Adrenal gland (tissue), 12 donors: ENCODE measurements around the gene EML6. TPM values are rescaled to one million over a fixed set of nuclear protein-coding genes. Genes with fewer than 3 reads are reported as not detected.

Source experiments
- DNase-seq, 7 donors: peaks; one replicate each; pipeline ENCODE4 v3.0.0-alpha.2; 2019 to 2020
- H3K27ac ChIP-seq, 5 donors: fragments of 200-600 bp; sonication (generic) in 4 of 5; 1 replicate in 3 of 5; 2 replicates in 2 of 5; pipeline versions ENCODE4 v1.5.1 to v1.8.0; 2016 to 2020; ENCODE audit warnings: mild to moderate bottlenecking in 1 of 5
- H3K27me3 ChIP-seq: fragments of 200-600 bp; 2 replicates; pipeline ENCODE4 v1.8.0; 2021
- H3K36me3 ChIP-seq, 2 donors: fragments of 200-600 bp; replicated peaks in 1 of 2; 1 replicate in 1 of 2; 2 replicates in 1 of 2; pipeline versions ENCODE4 v1.5.1 to v1.8.0; 2018 to 2022
- H3K4me1 ChIP-seq, 2 donors: fragments of 200-600 bp; replicated peaks in 1 of 2; 1 replicate in 1 of 2; 2 replicates in 1 of 2; pipeline versions ENCODE4 v1.5.1 to v1.8.0; 2018 to 2021
- H3K4me3 ChIP-seq, 4 donors: fragments of 200-600 bp; sonication (generic) in 3 of 4; one replicate each; pipeline ENCODE4 v1.5.1; 2016 to 2018
- H3K9me3 ChIP-seq, 3 donors: fragments of 200-600 bp; sonication (generic) in 1 of 3; replicated peaks in 1 of 3; 1 replicate in 2 of 3; 2 replicates in 1 of 3; pipeline versions ENCODE4 v1.5.1 to v1.8.0; 2016 to 2021
- CTCF ChIP-seq, 6 experiments: fragments of 450-650 bp in 4 of 6; fragments of 200-600 bp in 2 of 6; sonication (generic) in 1 of 6; IDR thresholded peaks; 1 replicate in 5 of 6; 2 replicates in 1 of 6; pipeline versions ENCODE4 v1.5.1 to v1.8.0; 2016 to 2021; ENCODE audit warnings: antibody characterized with exemption in 6 of 6, mild to moderate bottlenecking in 2 of 6, moderate library complexity in 1 of 6
- POLR2A ChIP-seq, 2 donors: fragments of 450-650 bp; IDR thresholded peaks; one replicate each; pipeline ENCODE4 v1.6.1; 2017; ENCODE audit warnings: antibody characterized with exemption in 2 of 2, mild to moderate bottlenecking in 2 of 2, moderate library complexity in 1 of 2
- WGBS, 4 donors: extraction: QIAGEN DNeasy Blood & Tissue Kit in 2 of 4; methylation state at CpG; one replicate each; pipeline versions ENCODE4 v1.1.5 to v1.1.7; 2013 to 2017; 5-methylcytosine and 5-hydroxymethylcytosine counted together
- intact Hi-C, 2 donors: fragments of 100-400 bp; cut with DNase I; formaldehyde crosslinking; loops; one replicate each; pipeline versions ENCODE4 v1.14.1 to v1.15.0; 2022 to 2023
- polyA plus RNA-seq, 3 donors: library from polyadenylated mRNA; stranded (reverse); fragments of 200-250 nt in 2 of 3; fragments of 350-450 nt in 1 of 3; fragmentation: Illumina TruSeq in 1 of 3; extraction: RNeasy Lipid Tissue Mini Kit (QIAGEN cat#74804) in 1 of 3; gene quantifications; one replicate each; pipeline ENCODE4 v1.2.3, GENCODE V29; 2013 to 2014
- total RNA-seq, 9 donors: library from RNA; depleted of rRNA in 4 of 9; stranded (reverse); fragments of >200 nt in 4 of 9; fragments of 120-200 nt in 1 of 9; fragmentation: NEBNext Ultra II Directional in 1 of 9; extraction: Animal tissue kit (Norgen Biotek cat#: 25700) in 1 of 9; gene quantifications; one replicate each; pipeline versions ENCODE4 v1.1.0 to v1.2.4, GENCODE V29; 2013 to 2023
- donor health status: healthy with polysubstance abuse.
- donor health status: Bipolar disorder and iron deficiency.
- donor health status: DM: yes; HTN: yes; CAD: no.
- donor health status: DM: no; HTN: no; CAD: no.
- donor health status: DM: no; HTN: no; CAD: no.
- donor health status: DM: yes; HTN: yes; CAD: no.

The EML6 gene
- total and polyA plus RNA-seq, 12 donors: 6.0 to 19.3 (median 10.9) TPM

- Histone ChIP-seq H3K4me3 (no peak overlapping the region), H3K36me3 (no peaks in the 10 kb centered on the region), H3K4me1 (peaks cover 0 to 10% of the 10 kb centered on the region in 2 donors), H3K9me3 (no peaks in the 10 kb centered on the region), H3K27ac (no peak overlapping the region), H3K27me3 (no peaks in the 10 kb centered on the region)
- TF ChIP-seq CTCF (IDR thresholded peaks at IDR 0.05) (no peak), POLR2A (IDR thresholded peaks at IDR 0.05) (no peak)
- intact Hi-C loops: loop anchor here in 1 of 2 donors (10.0 kb wide), 1 partner anchor 268 kb away; no protein-coding TSS in a partner anchor
- DNase-seq: no peak
- 75 to 83% (median 81%) methylated on average over 3 of the region's 3 CpGs for WGBS, 4 donors
Observed at GRCh38 chr2:54906716-54907115, 183.3 kb downstream of the EML6 start.

GRCh38 chr2:54907663-54908062, 184.2 kb downstream of the EML6 start:
- 94 to 100% (median 99%) methylated on average over 1 of the region's 1 CpG for WGBS, 4 donors
- Histone ChIP-seq H3K27ac (no peak overlapping the region), H3K9me3 (no peaks in the 10 kb centered on the region), H3K27me3 (no peaks in the 10 kb centered on the region), H3K4me1 (peaks cover 0 to 10% of the 10 kb centered on the region in 2 donors), H3K36me3 (no peaks in the 10 kb centered on the region), H3K4me3 (no peak overlapping the region)
- no peak for TF ChIP-seq POLR2A (IDR thresholded peaks at IDR 0.05)
- TF ChIP-seq CTCF (IDR thresholded peaks at IDR 0.05): no peak
- intact Hi-C loops: loop anchor here in 1 of 2 donors (10.0 kb wide), 1 partner anchor 267 kb away; no protein-coding TSS in a partner anchor
- no peak for DNase-seq

GRCh38 chr2:54908591-54908990, 185.1 kb downstream of the EML6 start:
- H3K9me3 ChIP-seq: no peaks in the 10 kb centered on the region
- no peaks in the 10 kb centered on the region for H3K36me3 ChIP-seq
- intact Hi-C loops: loop anchor here in 1 of 2 donors (10.0 kb wide), 1 partner anchor 266 kb away; no protein-coding TSS in a partner anchor
- DNase-seq: no peak
- peak overlapping the region in 1 of 5 donors; percentile 41 for H3K27ac ChIP-seq
- no peak for TF ChIP-seq CTCF (IDR thresholded peaks at IDR 0.05)
- TF ChIP-seq POLR2A (IDR thresholded peaks at IDR 0.05): no peak
- 91 to 93% (median 92%) methylated on average over 6 of the region's 6 CpGs for WGBS, 4 donors
- H3K4me3 ChIP-seq: no peak overlapping the region
- H3K4me1 ChIP-seq: peaks cover 0 to 10% of the 10 kb centered on the region in 2 donors
- no peaks in the 10 kb centered on the region for H3K27me3 ChIP-seq

- Histone ChIP-seq H3K4me3 (no peak overlapping the region), H3K27ac (peak overlapping the region in 1 of 5 donors; percentile 41), H3K9me3 (no peaks in the 10 kb centered on the region), H3K27me3 (no peaks in the 10 kb centered on the region), H3K36me3 (no peaks in the 10 kb centered on the region), H3K4me1 (peaks cover 0 to 10% of the 10 kb centered on the region in 2 donors)
- DNase-seq: no peak
- WGBS, 4 donors: 36 to 53% (median 40%) methylated on average over 3 of the region's 3 CpGs
- intact Hi-C loops: loop anchor here in 1 of 2 donors (10.0 kb wide), 1 partner anchor 266 kb away; no protein-coding TSS in a partner anchor
- TF ChIP-seq POLR2A (IDR thresholded peaks at IDR 0.05): no peak
Observed at GRCh38 chr2:54909001-54909400, 185.5 kb downstream of the EML6 start.

GRCh38 chr2:54912305-54912704, 188.8 kb downstream of the EML6 start:
- WGBS, 4 donors: 91 to 94% (median 93%) methylated on average over 4 of the region's 4 CpGs
- Histone ChIP-seq H3K27ac (no peak overlapping the region), H3K36me3 (no peaks in the 10 kb centered on the region), H3K4me3 (no peak overlapping the region), H3K9me3 (no peaks in the 10 kb centered on the region), H3K27me3 (no peaks in the 10 kb centered on the region), H3K4me1 (peaks cover 0 to 10% of the 10 kb centered on the region in 2 donors)
- intact Hi-C loops: no loop called here
- TF ChIP-seq CTCF (IDR thresholded peaks at IDR 0.05) (no peak), POLR2A (IDR thresholded peaks at IDR 0.05) (no peak)
- no peak for DNase-seq
